GM19099 (cell line): ENCODE measurements around the gene NTRK1.

ENCODE experiments used
- POLR2A ChIP-seq: IDR thresholded peaks from 3 replicates; pipeline ENCODE4 v1.6.1; 2011; ENCODE audit warnings: low read depth; ENCODE audit not compliant: insufficient read length; ENCODE audit errors: extremely low read depth

The NTRK1 gene

GRCh38 chr1:156832434-156832833 lies 28.2 kb upstream of the NTRK1 start:
- TF ChIP-seq POLR2A, result no peak

- TF ChIP-seq POLR2A, result no peak
Measured at GRCh38 chr1:156833603-156834002, 27.1 kb upstream of the NTRK1 start.

- TF ChIP-seq POLR2A, result no peak
Measured at GRCh38 chr1:156834322-156834721, 26.3 kb upstream of the NTRK1 start.

GRCh38 chr1:156836041-156836654 lies 24.5 kb upstream of the NTRK1 start:
- TF ChIP-seq POLR2A, result no peak

GRCh38 chr1:156836892-156837291 lies 23.8 kb upstream of the NTRK1 start:
- TF ChIP-seq POLR2A, result no peak

- no peak for TF ChIP-seq POLR2A
Measured at GRCh38 chr1:156838972-156839371, 21.7 kb upstream of the NTRK1 start.

GRCh38 chr1:156839426-156840109 lies 21.1 kb upstream of the NTRK1 start:
- no peak for TF ChIP-seq POLR2A

GRCh38 chr1:156840186-156840897 lies 20.3 kb upstream of the NTRK1 start:
- TF ChIP-seq POLR2A, result no peak

- no peak for TF ChIP-seq POLR2A
Measured at GRCh38 chr1:156840898-156841279, 19.8 kb upstream of the NTRK1 start.

GRCh38 chr1:156841295-156841855 lies 19.3 kb upstream of the NTRK1 start:
- TF ChIP-seq POLR2A, result no peak

- no peak for TF ChIP-seq POLR2A
Measured at GRCh38 chr1:156842618-156843300, 17.9 kb upstream of the NTRK1 start.

- no peak for TF ChIP-seq POLR2A
Measured at GRCh38 chr1:156844102-156844501, 16.6 kb upstream of the NTRK1 start.

GRCh38 chr1:156844638-156845037 lies 16.0 kb upstream of the NTRK1 start:
- no peak for TF ChIP-seq POLR2A

- TF ChIP-seq POLR2A, result no peak
Measured at GRCh38 chr1:156845055-156845952, 15.4 kb upstream of the NTRK1 start.
